Endodermal cell (in vitro differentiated cells): ENCODE measurements around the gene NAA35. TPM values are rescaled to one million over a fixed set of nuclear protein-coding genes. Genes with fewer than 3 reads are reported as not detected.

Source experiments
- DNase-seq: peaks from one replicate; pipeline ENCODE4 v3.0.0-alpha.2; 2017
- H3K27ac ChIP-seq: 2 replicates; pipeline ENCODE4 v1.5.1; 2013; ENCODE audit warnings: mild to moderate bottlenecking, low read depth, low read length, moderate library complexity
- H3K27me3 ChIP-seq: 2 replicates; pipeline ENCODE4 v1.6.1; 2013; ENCODE audit warnings: mild to moderate bottlenecking, low read length, moderate library complexity; ENCODE audit not compliant: insufficient read depth, control insufficient read depth, poor library complexity, severe bottlenecking
- H3K36me3 ChIP-seq: 2 replicates; pipeline ENCODE4 v1.7.0; 2013; ENCODE audit warnings: mild to moderate bottlenecking, low read length, moderate library complexity; ENCODE audit not compliant: control insufficient read depth, insufficient read depth
- H3K4me1 ChIP-seq: one replicate; pipeline ENCODE4 v1.7.0; 2013; ENCODE audit warnings: low read length; ENCODE audit not compliant: control insufficient read depth, insufficient read depth
- H3K4me3 ChIP-seq: 2 replicates; pipeline ENCODE4 v1.5.1; 2013; ENCODE audit warnings: mild to moderate bottlenecking, low read length, moderate library complexity
- H3K9ac ChIP-seq: 2 replicates; pipeline ENCODE4 v1.6.1; 2013; ENCODE audit warnings: mild to moderate bottlenecking, low read length, moderate library complexity; ENCODE audit not compliant: poor library complexity, severe bottlenecking; ENCODE audit errors: extremely low read depth
- H3K9me3 ChIP-seq: 2 replicates; pipeline ENCODE4 v1.6.1; 2013; ENCODE audit warnings: mild to moderate bottlenecking, low read length, moderate library complexity; ENCODE audit not compliant: control insufficient read depth
- H3K27ac Mint-ChIP-seq: 2 replicates; pipeline ENCODE4 v1.8.0; 2020; ENCODE audit warnings: mixed read lengths
- H3K27me3 Mint-ChIP-seq: 2 replicates; pipeline ENCODE4 v1.8.0; 2021; ENCODE audit warnings: mild to moderate bottlenecking, mixed read lengths; ENCODE audit not compliant: insufficient read depth
- H3K36me3 Mint-ChIP-seq: 2 replicates; pipeline ENCODE4 v1.8.0; 2020; ENCODE audit warnings: low read depth, mixed read lengths
- H3K4me1 Mint-ChIP-seq: 2 replicates; pipeline ENCODE4 v1.8.0; 2020; ENCODE audit warnings: mixed read lengths
- H3K4me3 Mint-ChIP-seq: 2 replicates; pipeline ENCODE4 v1.8.0; 2020; ENCODE audit warnings: mild to moderate bottlenecking, moderate library complexity, mixed read lengths
- H3K9me3 Mint-ChIP-seq: 2 replicates; pipeline ENCODE4 v1.8.0; 2020; ENCODE audit warnings: mild to moderate bottlenecking, mixed read lengths
- WGBS, 2 experiments: methylation state at CpG; one replicate each; pipeline versions ENCODE4 v1.1.5 to v1.1.7; 2013; ENCODE audit warnings: missing lambda C conversion rate in 2 of 2, mixed read lengths in 1 of 2; ENCODE audit not compliant: insufficient coverage in 1 of 2, insufficient read length in 1 of 2; 5-methylcytosine and 5-hydroxymethylcytosine counted together
- total RNA-seq, 2 donors: library from RNA; stranded (reverse); fragmentation: NEBNext Ultra II Directional in 1 of 2; extraction: Animal tissue kit (Norgen Biotek cat#: 25700) in 1 of 2; gene quantifications; 2 replicates in 1 of 2; 3 replicates in 1 of 2; pipeline ENCODE4 v1.2.1, GENCODE V29; 2021
- TF ChIP-seq, protein P1 (sequence below): fragments of 200-600 bp; sonication (generic); conservative IDR thresholded peaks from 2 replicates; pipeline ENCODE4 v1.5.0; 2021; ENCODE audit warnings: antibody characterized with exemption, mild to moderate bottlenecking

The NAA35 gene
- total RNA-seq, 2 donors from 2014 or later, result 30.3 to 31.4 TPM

DNA sequence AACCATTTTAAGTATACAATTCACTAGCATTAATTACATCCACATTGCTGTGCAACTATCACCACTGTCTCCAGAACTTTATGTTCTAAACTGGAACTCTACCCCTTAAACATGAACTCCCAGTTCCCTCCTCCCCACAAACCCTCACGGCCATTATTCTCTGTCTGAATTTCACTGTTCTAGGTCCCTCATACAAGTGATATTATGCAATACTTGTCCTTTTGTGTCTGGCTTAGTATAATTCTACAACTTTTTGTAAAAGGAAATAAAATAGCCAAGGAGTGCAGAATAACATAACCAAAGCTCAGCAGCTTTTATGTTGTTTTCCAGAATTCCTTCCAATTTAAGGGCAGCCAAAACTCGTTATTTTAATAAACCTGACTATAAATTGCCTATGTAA is 53.2 kb downstream of the NAA35 start:
- H3K27ac ChIP-seq, result no peak overlapping the region
- H3K4me1 ChIP-seq, result peaks cover 4% of the 10 kb centered on the region
- DNase-seq, result no peak
- Mint-ChIP-seq H3K27ac (no peak overlapping the region), H3K9me3 (peaks cover 2% of the 10 kb centered on the region), H3K4me1 (peaks cover 6% of the 10 kb centered on the region), H3K4me3 (no peak overlapping the region), H3K36me3 (peaks cover 82% of the 10 kb centered on the region), H3K27me3 (no peaks in the 10 kb centered on the region)
- TF ChIP-seq, protein P1, sequence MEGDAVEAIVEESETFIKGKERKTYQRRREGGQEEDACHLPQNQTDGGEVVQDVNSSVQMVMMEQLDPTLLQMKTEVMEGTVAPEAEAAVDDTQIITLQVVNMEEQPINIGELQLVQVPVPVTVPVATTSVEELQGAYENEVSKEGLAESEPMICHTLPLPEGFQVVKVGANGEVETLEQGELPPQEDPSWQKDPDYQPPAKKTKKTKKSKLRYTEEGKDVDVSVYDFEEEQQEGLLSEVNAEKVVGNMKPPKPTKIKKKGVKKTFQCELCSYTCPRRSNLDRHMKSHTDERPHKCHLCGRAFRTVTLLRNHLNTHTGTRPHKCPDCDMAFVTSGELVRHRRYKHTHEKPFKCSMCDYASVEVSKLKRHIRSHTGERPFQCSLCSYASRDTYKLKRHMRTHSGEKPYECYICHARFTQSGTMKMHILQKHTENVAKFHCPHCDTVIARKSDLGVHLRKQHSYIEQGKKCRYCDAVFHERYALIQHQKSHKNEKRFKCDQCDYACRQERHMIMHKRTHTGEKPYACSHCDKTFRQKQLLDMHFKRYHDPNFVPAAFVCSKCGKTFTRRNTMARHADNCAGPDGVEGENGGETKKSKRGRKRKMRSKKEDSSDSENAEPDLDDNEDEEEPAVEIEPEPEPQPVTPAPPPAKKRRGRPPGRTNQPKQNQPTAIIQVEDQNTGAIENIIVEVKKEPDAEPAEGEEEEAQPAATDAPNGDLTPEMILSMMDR, result no peak
- 92% methylated on average over 2 of the region's 2 CpGs; no CpG with 5 or more reads in 1 of the 2 experiments for WGBS, 2 experiments
- peaks cover 70% of the 10 kb centered on the region for H3K36me3 ChIP-seq
- H3K9me3 ChIP-seq, result no peaks in the 10 kb centered on the region
- no peak overlapping the region for H3K4me3 ChIP-seq
- no peak overlapping the region for H3K9ac ChIP-seq
- H3K27me3 ChIP-seq, result no peaks in the 10 kb centered on the region

DNA sequence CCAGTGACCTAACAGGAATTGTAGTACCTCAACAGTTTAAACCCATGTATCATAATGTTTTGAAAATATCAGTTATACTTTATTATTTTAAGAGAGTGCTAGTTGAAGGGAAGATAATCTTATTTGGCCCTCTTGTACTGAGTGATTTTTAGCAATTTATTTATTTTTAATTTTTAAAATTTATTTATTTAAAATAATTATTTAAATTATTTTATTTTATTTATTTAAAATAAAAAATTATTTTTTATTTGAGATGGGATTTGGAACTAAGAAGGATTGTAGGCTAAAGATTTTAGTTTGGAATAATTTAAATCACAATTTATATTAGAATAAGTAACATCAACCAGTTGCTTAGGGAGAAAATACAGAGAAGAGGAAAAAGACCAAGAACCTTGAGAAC is 54.2 kb downstream of the NAA35 start:
- no peak overlapping the region for H3K4me3 Mint-ChIP-seq
- peaks cover 2% of the 10 kb centered on the region for H3K9me3 Mint-ChIP-seq
- no peak overlapping the region for H3K27ac Mint-ChIP-seq
- peaks cover 73% of the 10 kb centered on the region for H3K36me3 ChIP-seq
- DNase-seq, result no peak
- peaks cover 1% of the 10 kb centered on the region for H3K4me1 ChIP-seq
- H3K27ac ChIP-seq, result no peak overlapping the region
- H3K9ac ChIP-seq, result no peak overlapping the region
- H3K4me3 ChIP-seq, result no peak overlapping the region
- TF ChIP-seq, protein P1, result no peak
- H3K27me3 Mint-ChIP-seq, result no peaks in the 10 kb centered on the region
- peaks cover 76% of the 10 kb centered on the region for H3K36me3 Mint-ChIP-seq
- no peaks in the 10 kb centered on the region for H3K27me3 ChIP-seq
- no peaks in the 10 kb centered on the region for H3K9me3 ChIP-seq
- no peaks in the 10 kb centered on the region for H3K4me1 Mint-ChIP-seq

DNA sequence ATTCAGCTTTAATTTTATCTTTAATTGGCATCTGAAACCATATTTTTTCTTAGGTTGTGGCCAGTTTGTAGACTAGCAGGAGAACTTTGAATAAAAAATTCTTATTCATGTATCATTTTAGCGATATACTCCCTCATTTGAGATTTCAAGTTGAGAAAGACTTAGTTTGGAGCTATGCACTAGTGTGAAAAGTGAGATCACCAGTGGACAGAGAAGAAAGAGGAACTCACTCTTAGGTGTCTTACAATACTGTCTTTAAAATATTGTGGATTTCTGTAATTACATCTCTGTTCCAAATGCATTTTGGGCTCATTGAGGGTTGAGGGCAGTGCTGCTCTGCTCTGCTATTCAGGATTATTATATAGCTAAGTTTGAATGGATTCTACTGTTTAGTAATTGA is 54.7 kb downstream of the NAA35 start:
- TF ChIP-seq, protein P1, result no peak
- H3K27me3 ChIP-seq, result no peaks in the 10 kb centered on the region
- WGBS, 2 experiments, result 100% methylated on average over 1 of the region's 1 CpG
- no peak overlapping the region for H3K4me3 Mint-ChIP-seq
- H3K4me3 ChIP-seq, result no peak overlapping the region
- no peak overlapping the region for H3K27ac Mint-ChIP-seq
- no peak overlapping the region for H3K27ac ChIP-seq
- no peak for DNase-seq
- H3K9ac ChIP-seq, result no peak overlapping the region
- no peaks in the 10 kb centered on the region for H3K4me1 Mint-ChIP-seq
- peaks cover 2% of the 10 kb centered on the region for H3K9me3 Mint-ChIP-seq
- H3K27me3 Mint-ChIP-seq, result no peaks in the 10 kb centered on the region
- no peaks in the 10 kb centered on the region for H3K4me1 ChIP-seq
- no peaks in the 10 kb centered on the region for H3K9me3 ChIP-seq
- peaks cover 73% of the 10 kb centered on the region for H3K36me3 ChIP-seq
- peaks cover 78% of the 10 kb centered on the region for H3K36me3 Mint-ChIP-seq
